Osteocyte (in vitro differentiated cells): Measurements from ENCODE around the gene GPM6B. TPM values are rescaled to one million over a fixed set of nuclear protein-coding genes. Genes with fewer than 3 reads are reported as not detected.

Source experiments
- DNase-seq: peaks from one replicate; pipeline ENCODE4 v3.0.0; 2021; ENCODE audit warnings: mixed read lengths; ENCODE audit not compliant: unreplicated experiment; ENCODE audit errors: extremely low spot score
- H3K27ac Mint-ChIP-seq: one replicate; pipeline ENCODE4 v1.8.0; 2021; ENCODE audit warnings: mild to moderate bottlenecking, mixed read lengths; ENCODE audit not compliant: unreplicated experiment
- H3K27me3 Mint-ChIP-seq: one replicate; pipeline ENCODE4 v1.8.0; 2021; ENCODE audit warnings: mixed read lengths; ENCODE audit not compliant: unreplicated experiment
- H3K36me3 Mint-ChIP-seq: one replicate; pipeline ENCODE4 v1.8.0; 2021; ENCODE audit warnings: mixed read lengths; ENCODE audit not compliant: unreplicated experiment
- H3K4me1 Mint-ChIP-seq: one replicate; pipeline ENCODE4 v1.8.0; 2021; ENCODE audit warnings: mixed read lengths; ENCODE audit not compliant: unreplicated experiment
- H3K4me3 Mint-ChIP-seq: one replicate; pipeline ENCODE4 v1.8.0; 2021; ENCODE audit warnings: mild to moderate bottlenecking, moderate library complexity, mixed read lengths; ENCODE audit not compliant: unreplicated experiment
- H3K9me3 Mint-ChIP-seq: one replicate; pipeline ENCODE4 v1.8.0; 2021; ENCODE audit warnings: mixed read lengths; ENCODE audit not compliant: unreplicated experiment
- total RNA-seq: library from RNA; stranded (reverse); gene quantifications from 2 replicates; pipeline ENCODE4 v1.2.1, GENCODE V29; 2021
- TF ChIP-seq, protein P1 (sequence below): fragments of 200-600 bp; sonication (generic); IDR thresholded peaks from 2 replicates; pipeline ENCODE4 v1.5.0; 2021; ENCODE audit warnings: antibody characterized with exemption, mild to moderate bottlenecking, moderate library complexity

GPM6B gene
- total RNA-seq, 1 donor from 2014 or later = 12.0 TPM

DNA sequence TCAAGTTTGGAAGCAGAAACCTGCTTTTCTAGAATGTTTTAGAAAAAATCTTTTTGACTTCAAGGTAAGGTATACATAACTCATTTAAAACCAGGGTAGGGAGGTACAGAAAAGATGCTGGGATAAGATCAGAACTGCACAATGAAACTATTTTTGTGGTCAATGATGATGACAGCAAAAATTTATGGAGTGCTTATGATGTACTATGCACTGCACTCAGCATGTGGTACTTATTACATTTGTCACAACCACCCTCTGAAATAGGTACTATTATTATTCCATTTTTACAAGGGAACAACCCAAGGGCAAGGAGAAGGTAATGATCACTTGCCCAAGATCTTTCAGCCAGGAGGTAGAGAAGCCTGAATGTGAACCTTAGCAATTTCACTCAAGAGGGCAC is 8.0 kb downstream of the GPM6B start:
- Mint-ChIP-seq H3K9me3 (peaks cover 4% of the 10 kb centered on the region), H3K4me3 (no peak overlapping the region), H3K27me3 (peaks cover 6% of the 10 kb centered on the region), H3K36me3 (no peaks in the 10 kb centered on the region), H3K27ac (no peak overlapping the region), H3K4me1 (peaks cover 10% of the 10 kb centered on the region)
- no peak for DNase-seq
- TF ChIP-seq, protein P1, sequence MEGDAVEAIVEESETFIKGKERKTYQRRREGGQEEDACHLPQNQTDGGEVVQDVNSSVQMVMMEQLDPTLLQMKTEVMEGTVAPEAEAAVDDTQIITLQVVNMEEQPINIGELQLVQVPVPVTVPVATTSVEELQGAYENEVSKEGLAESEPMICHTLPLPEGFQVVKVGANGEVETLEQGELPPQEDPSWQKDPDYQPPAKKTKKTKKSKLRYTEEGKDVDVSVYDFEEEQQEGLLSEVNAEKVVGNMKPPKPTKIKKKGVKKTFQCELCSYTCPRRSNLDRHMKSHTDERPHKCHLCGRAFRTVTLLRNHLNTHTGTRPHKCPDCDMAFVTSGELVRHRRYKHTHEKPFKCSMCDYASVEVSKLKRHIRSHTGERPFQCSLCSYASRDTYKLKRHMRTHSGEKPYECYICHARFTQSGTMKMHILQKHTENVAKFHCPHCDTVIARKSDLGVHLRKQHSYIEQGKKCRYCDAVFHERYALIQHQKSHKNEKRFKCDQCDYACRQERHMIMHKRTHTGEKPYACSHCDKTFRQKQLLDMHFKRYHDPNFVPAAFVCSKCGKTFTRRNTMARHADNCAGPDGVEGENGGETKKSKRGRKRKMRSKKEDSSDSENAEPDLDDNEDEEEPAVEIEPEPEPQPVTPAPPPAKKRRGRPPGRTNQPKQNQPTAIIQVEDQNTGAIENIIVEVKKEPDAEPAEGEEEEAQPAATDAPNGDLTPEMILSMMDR = no peak

GRCh38 chrX:13808293-13808692 is 8.6 kb downstream of the GPM6B start:
- H3K27me3 Mint-ChIP-seq = peaks cover 6% of the 10 kb centered on the region
- H3K27ac Mint-ChIP-seq = no peak overlapping the region
- H3K4me3 Mint-ChIP-seq = no peak overlapping the region
- no peak for DNase-seq
- H3K36me3 Mint-ChIP-seq = no peaks in the 10 kb centered on the region
- peaks cover 4% of the 10 kb centered on the region for H3K9me3 Mint-ChIP-seq
- peaks cover 10% of the 10 kb centered on the region for H3K4me1 Mint-ChIP-seq
- TF ChIP-seq, protein P1 = no peak

GRCh38 chrX:13805241-13805640 is 11.7 kb downstream of the GPM6B start:
- H3K36me3 Mint-ChIP-seq = no peaks in the 10 kb centered on the region
- H3K4me3 Mint-ChIP-seq = no peak overlapping the region
- H3K27ac Mint-ChIP-seq = no peak overlapping the region
- DNase-seq = no peak
- peaks cover 5% of the 10 kb centered on the region for H3K27me3 Mint-ChIP-seq
- H3K4me1 Mint-ChIP-seq = peaks cover 10% of the 10 kb centered on the region
- peaks cover 4% of the 10 kb centered on the region for H3K9me3 Mint-ChIP-seq
- TF ChIP-seq, protein P1 = no peak

- H3K4me3 Mint-ChIP-seq = no peak overlapping the region
- peaks cover 5% of the 10 kb centered on the region for H3K27me3 Mint-ChIP-seq
- no peak for DNase-seq
- TF ChIP-seq, protein P1 = no peak
- no peaks in the 10 kb centered on the region for H3K36me3 Mint-ChIP-seq
- no peak overlapping the region for H3K27ac Mint-ChIP-seq
- H3K4me1 Mint-ChIP-seq = peaks cover 6% of the 10 kb centered on the region
- peaks cover 4% of the 10 kb centered on the region for H3K9me3 Mint-ChIP-seq
Measured at GRCh38 chrX:13803116-13803515, 13.8 kb downstream of the GPM6B start.

DNA sequence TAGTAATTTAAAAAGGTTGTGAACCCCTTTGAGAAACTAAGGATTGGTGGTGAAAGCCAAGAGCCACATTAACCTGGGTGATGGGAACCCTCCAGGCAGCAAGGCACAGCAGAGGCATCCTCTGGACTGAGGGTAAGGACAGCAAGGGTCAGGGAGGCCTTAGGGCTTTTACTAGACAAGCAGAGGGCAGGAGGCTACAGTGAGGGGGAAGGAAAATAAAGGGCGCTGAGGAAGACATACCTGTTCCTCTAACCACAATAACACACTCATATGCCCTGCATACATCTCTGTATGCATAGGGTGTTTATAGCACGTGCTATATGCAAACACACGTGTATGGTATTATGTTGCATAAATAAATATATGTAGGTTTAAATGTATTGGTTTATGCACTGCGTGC is 18.7 kb downstream of the GPM6B start:
- no peak overlapping the region for H3K4me3 Mint-ChIP-seq
- H3K9me3 Mint-ChIP-seq = no peaks in the 10 kb centered on the region
- TF ChIP-seq, protein P1 = no peak
- no peaks in the 10 kb centered on the region for H3K4me1 Mint-ChIP-seq
- H3K36me3 Mint-ChIP-seq = no peaks in the 10 kb centered on the region
- DNase-seq = no peak
- no peaks in the 10 kb centered on the region for H3K27me3 Mint-ChIP-seq
- H3K27ac Mint-ChIP-seq = no peak overlapping the region
